Measurements from ENCODE around the gene LYG1.

Gene LYG1

DNA sequence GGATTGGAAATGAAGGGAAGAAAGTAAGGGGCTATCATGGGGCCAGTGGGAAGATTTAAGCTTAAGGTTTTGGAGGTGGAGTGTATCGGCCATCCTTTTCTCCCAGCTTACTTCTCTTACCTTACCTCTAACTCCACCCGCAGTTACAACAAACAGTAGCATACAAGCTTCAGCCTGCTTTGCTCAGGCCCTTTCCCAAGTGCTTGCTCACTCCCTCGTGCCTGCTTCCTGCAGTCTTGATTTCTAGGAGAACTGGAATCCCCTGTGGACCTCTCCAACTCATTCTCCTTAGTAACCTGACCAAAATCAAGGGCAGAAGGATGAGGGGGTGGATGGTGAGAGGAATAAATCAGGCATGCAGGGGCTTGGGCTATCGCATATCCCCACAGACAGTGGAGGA lies 39.8 kb downstream of the LYG1 start:
- no peak for DNase-seq

DNA sequence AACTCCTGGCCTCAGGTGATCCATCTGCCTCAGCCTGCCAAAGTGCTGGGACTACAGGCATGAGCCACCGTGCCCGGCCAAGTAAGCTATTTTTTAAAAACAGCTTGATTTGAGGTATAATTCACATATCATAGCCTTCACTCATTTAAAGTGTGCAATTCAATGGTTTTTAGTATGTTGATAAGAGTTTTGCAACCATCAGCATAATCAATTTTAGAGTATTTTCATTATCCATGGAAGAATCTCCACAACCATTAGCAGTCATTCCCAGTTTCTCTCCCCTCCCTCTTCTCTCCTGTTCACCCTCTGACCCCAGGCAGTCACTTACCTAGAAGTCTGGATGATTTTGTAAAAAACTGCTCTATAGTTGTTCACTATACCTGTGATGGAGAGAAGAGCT lies 40.8 kb downstream of the LYG1 start:
- DNase-seq: no peak

DNA sequence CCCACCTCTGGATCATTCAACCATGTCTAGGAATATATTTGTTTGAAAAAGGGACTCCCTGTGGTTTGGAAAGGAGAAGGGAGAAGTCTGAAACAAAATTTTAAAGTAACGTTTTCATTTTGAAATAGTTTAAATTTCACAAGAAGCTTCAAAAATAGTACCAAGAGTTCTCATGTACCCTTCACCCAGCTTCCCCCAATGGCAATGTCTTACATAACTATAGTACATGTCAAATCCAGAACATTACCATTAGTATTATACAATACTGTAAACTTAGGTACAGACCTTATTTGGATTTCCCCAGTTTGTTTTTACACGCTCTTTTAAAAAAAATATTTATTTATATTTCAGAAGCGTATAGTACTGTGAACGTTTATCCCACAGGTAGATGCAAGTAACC lies 41.5 kb downstream of the LYG1 start:
- no peak for DNase-seq

DNA sequence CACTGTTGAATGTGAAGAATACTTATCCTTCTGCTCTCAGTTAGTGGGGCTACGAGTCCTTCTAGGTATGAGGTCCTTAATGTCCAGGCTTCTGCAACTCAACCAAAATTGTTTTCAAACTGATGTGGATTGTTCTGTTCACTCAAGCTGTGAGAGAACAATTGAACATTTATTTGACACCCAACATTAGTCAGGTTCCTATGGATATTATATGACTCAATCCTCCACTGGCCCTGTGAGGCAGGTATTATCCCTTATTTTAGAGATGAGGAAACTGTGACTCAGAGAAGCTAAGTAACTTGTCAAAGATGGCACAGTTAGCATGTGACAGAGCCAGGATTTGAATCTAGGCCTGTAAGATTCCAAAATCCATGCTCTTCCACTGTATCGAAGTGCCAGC lies 44.3 kb downstream of the LYG1 start:
- no peak for DNase-seq

DNA sequence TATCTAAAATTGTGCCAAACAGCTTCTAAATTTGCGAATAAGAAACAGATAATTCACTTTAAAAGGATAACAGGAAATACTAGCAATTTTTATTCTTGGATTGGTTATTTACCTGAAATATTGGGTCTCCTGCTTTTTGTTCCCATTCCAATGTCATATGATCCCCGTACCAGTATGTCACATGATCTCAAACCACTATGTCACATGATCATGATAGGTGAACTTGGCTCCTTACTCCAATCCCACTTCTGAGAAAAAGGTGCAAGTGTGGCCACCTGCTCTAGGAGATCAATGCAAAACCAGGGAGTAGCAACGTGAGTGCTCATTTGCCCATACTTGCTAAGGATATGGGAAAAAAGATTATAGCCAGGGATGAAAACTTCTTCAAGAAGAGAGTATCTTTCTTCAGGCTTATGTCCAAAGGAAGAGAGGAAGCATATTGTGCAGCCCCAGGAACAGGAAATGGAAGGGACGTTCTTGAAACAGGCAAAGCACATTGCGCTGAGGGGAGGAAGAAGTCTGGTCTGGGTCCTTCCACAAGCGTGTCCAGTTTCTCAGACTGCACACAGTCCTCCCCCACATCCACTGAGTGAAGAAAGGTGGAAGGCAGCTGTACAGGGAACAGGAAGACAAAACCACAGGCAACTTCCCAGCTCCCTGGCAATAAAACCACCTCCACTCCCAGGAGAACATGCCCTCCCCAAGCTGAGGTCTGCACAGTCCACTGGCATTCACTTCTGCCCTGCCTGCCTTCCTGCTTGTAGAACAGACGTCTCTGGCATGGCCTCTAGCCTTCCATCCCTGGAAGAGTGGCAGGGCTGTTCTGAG lies 45.3 kb downstream of the LYG1 start, which contains the start of gene LYG2:
Gene LYG2 (minus strand): TSS at position 176 of the 828 bp plus-strand sequence. CDS start 1,406 bp downstream, outside the sequence.
- no peak for DNase-seq

DNA sequence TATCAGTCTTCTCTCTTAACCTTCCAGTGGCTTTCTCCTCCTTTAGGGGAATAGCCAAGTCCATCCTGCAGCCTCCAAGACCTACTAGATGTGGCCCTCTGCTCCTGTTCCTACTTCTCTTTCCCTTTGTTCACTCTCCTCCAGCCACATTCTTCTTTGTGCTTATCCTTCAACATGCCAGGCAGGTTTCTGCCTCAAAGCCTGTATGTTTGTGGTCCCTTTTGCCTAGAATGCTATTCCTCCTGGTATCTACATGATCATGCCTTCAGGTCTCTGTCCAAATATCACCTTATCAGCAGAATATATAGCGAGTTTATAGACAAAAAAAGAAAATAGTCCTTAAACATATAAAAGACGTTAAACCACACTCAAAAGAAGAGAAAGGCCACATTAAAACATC lies 51.0 kb downstream of the LYG1 start:
- DNase-seq: no peak

DNA sequence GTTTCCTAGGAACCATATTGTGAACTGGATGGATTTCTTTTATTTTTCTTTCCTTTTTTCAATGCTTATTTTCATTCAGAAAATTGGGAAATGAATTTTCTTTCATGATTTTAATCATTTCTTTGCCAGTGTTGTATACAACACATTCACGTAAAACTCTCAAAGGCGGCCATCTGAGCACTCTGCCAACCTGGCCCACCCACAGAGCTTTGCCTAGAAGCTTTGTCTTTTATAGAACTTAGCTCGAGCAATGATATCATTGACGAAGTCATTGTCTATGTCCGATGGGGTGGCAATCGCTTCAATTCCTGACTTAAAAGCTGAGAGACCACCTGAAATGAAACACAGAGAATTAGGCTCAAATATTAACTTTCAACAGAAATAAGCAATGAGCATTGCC lies 58.8 kb downstream of the LYG1 start:
- DNase-seq: no peak

DNA sequence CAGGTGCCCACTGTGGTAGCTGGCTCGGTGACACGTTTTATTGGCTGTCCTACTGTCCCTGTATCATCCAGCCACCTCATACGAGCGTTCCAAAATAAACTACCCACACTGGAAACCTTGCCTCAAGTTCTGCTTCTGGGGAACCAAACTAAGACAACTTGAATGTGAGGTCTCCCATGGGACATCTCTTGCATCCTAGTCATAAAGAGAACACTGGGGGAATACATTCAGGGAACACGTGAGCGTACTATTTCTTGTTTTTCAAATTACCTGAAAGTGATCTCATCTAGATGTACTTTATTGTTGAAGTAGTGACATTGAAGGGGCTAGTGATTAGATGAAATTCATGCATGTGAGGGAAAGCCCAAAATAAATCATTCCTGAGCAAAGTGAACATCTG lies 60.6 kb downstream of the LYG1 start:
- no peak for DNase-seq

DNA sequence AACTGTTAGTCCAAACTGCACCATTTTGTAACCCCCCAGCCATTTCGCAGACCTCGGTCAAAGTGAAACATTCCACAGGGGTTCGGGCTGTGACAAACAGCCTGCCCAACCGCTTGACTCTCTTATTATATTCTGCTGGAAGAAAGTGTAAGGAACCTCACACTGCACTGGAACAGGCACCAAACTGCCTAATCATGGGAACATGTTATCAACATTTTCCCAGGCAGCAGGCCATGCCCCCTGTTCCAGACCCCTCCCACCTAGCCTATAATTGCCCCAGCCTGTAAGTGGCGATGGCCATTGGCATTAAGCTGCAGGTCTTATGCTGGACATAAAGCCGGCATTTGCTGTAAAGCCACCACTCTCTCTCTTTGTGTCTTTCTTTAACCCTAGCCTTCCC lies 62.4 kb downstream of the LYG1 start:
- no peak for DNase-seq

All from NCI-H524 treated with DMSO at 0.1 percent for 48 hours (cell line).